ENCODE results near the gene NRGN.
"Not testable (repeated sequence)": the region's sequence is repeated elsewhere in the genome, so short reads cannot be mapped to it uniquely, and the experiment has no call there.

The NRGN gene

GRCh38 chr11:124759266-124760204 lies 19.8 kb downstream of the NRGN start:
- DNase-seq: no peak

GRCh38 chr11:124760205-124760652 lies 20.5 kb downstream of the NRGN start:
- no peak for DNase-seq

- DNase-seq: no peak
These were observed 21.1 kb downstream of the NRGN start for GRCh38 chr11:124760806-124761205.

GRCh38 chr11:124761301-124762104 lies 21.8 kb downstream of the NRGN start:
- DNase-seq: no peak

- no peak for DNase-seq
These were observed 22.4 kb downstream of the NRGN start, which contains the start of gene ESAM for GRCh38 chr11:124762105-124762623. ESAM (minus strand) TSS chr11:124762290; CDS start chr11:124762154, 136 bp downstream.

- no peak for DNase-seq
These were observed 22.9 kb downstream of the NRGN start for GRCh38 chr11:124762624-124763155.

GRCh38 chr11:124763156-124763947 lies 23.6 kb downstream of the NRGN start:
- peak; percentile 32 for DNase-seq

GRCh38 chr11:124766156-124766555 lies 26.4 kb downstream of the NRGN start:
- DNase-seq: no peak

GRCh38 chr11:124768914-124769313 lies 29.2 kb downstream of the NRGN start:
- DNase-seq: no peak

GRCh38 chr11:124769806-124770774 lies 30.3 kb downstream of the NRGN start:
- DNase-seq: no peak

- DNase-seq: not testable (repeated sequence)
These were observed 31.2 kb downstream of the NRGN start for GRCh38 chr11:124770959-124771358.

GRCh38 chr11:124776865-124777645 lies 37.3 kb downstream of the NRGN start:
- no peak for DNase-seq

GRCh38 chr11:124778281-124778680 lies 38.5 kb downstream of the NRGN start:
- no peak for DNase-seq

- no peak for DNase-seq
These were observed 39.8 kb downstream of the NRGN start for GRCh38 chr11:124779568-124779967.

GRCh38 chr11:124783002-124783401 lies 43.3 kb downstream of the NRGN start:
- DNase-seq: no peak

- no peak for DNase-seq
These were observed 44.3 kb downstream of the NRGN start for GRCh38 chr11:124784051-124784450.

- no peak for DNase-seq
These were observed 48.8 kb downstream of the NRGN start for GRCh38 chr11:124788521-124788920.

- DNase-seq: no peak
These were observed 52.0 kb downstream of the NRGN start for GRCh38 chr11:124791626-124792341.

Data from NCI-H1694 (cell line).